ENCODE results near the gene CHCHD5.
"Not testable (repeated sequence)": the region's sequence is repeated elsewhere in the genome, so short reads cannot be mapped to it uniquely, and the experiment has no call there.

Gene CHCHD5

GRCh38 chr2:112588611-112589045 lies 4.2 kb downstream of the CHCHD5 start:
- no peak for DNase-seq (ENCODE audit: low spot score)

GRCh38 chr2:112591413-112591812 lies 7.0 kb downstream of the CHCHD5 start:
- DNase-seq (ENCODE audit: low spot score): no peak

GRCh38 chr2:112593736-112594135 lies 9.3 kb downstream of the CHCHD5 start:
- no peak for DNase-seq (ENCODE audit: low spot score)

DNA sequence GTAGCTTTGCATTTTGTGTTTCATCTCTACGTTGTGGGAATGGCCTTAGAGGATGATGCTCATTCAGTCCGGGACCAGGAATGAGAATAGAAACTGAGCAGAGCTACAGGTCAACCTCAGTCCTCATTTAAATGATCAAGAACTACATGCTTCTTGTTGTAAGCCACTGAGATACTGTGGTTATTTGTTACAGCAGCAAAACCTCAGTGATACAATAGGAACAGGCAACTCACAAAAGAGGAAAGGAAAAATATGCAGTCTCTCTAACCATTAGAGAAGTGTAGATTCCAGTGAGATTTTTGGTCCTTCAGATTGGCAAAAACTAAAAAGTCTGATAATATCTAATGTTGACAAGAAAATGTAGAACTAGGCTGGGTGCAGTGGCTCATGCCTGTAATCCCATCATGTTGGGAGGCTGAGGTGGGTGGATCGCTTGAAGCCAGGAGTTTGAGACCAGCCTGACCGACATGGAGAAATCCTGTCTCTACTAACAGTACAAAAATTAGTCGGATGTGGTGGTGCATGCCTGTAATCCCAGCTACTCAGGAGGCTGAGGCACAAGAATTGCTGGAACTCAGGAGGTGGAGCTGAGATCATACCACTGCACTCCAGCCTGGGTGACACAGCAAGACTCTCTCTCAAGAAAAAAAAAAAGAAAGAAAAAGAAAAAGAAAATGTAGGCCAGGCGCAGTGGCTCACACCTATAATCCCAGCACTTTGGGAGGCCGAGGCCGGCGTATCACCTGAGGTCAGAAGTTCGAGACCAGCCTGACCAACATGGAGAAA lies 13.3 kb downstream of the CHCHD5 start:
- DNase-seq (ENCODE audit: low spot score): no peak

DNA sequence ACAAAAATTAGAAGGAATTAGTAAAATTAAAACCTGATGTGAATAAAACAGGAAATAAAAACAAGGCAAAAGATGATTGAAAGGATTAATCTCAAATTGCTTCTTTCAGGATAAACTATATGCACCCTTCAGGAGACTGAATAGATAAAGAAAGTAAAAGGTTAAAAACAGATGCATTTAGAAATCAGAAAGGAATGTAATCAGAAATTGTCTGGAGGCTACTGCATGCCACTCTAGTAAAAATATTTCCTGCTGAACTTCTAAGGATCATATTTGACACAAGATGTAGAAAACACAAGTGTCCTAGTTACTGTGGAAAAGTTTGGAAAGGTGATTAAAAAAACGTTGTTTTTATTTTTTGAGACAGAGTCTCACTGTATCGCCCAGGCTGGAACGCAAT lies 16.2 kb downstream of the CHCHD5 start:
- DNase-seq (ENCODE audit: low spot score): no peak

DNA sequence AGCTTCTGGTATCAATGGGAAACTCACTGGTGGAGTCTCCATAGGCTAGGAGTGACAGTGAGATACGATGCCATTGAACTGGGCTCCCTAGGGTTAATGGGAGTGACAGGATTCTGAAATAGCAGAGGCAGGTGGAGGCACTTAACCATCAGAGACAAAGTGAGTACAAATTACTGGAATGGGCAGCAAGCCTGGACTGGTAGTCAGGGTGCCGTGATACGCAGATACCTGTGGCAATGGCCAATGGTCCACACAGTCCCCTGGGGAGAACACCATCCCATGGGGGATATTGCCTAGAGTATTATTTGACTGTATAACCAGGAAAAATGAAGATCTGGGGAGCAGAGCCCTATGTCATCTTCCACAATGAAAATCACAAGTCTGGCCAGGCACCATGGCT lies 17.3 kb downstream of the CHCHD5 start:
- no peak for DNase-seq (ENCODE audit: low spot score)

DNA sequence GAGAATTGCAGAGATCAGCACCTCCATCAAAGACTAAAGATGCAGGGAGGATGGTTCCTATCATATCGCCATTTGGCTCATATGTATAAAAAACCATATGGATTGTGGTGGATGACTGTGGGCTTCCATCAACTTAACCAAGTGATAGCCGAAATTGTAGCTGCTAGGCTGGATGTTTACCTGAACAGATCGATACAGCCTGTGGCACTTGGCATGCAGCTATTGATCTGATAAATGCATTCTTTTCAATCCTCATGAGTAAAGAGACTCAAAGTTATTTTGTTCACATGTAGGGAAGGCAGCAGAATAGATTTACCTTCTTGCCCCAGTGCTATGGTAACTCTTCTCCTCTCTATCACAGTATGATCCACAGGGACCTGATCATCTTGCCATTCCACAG lies 18.5 kb downstream of the CHCHD5 start:
- no peak for DNase-seq (ENCODE audit: low spot score)

- no peak for DNase-seq (ENCODE audit: low spot score)
These were observed 19.3 kb downstream of the CHCHD5 start for GRCh38 chr2:112603731-112604130.

GRCh38 chr2:112604952-112605351 lies 20.5 kb downstream of the CHCHD5 start:
- DNase-seq (ENCODE audit: low spot score): no peak

DNA sequence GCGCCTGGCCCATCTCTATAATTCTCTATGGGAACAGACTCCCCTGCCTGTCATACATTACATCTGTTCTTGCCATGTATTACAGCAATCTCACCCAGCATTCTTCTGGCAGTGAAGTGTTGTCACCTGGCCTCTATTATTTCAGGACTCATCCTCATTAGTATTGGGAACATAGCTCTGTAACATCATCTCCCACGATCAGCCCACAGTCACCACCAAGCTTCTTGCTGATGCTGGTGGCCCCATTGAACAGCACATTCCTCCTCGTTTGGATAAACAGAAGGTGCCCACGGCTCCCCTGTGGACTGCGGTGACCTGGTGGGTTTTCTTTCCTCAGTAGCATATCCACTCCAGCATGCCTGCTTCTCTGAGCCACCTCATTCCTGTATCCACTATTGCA lies 21.5 kb downstream of the CHCHD5 start:
- no peak for DNase-seq (ENCODE audit: low spot score)

- DNase-seq (ENCODE audit: low spot score): no peak
These were observed 22.1 kb downstream of the CHCHD5 start for GRCh38 chr2:112606547-112606946.

DNA sequence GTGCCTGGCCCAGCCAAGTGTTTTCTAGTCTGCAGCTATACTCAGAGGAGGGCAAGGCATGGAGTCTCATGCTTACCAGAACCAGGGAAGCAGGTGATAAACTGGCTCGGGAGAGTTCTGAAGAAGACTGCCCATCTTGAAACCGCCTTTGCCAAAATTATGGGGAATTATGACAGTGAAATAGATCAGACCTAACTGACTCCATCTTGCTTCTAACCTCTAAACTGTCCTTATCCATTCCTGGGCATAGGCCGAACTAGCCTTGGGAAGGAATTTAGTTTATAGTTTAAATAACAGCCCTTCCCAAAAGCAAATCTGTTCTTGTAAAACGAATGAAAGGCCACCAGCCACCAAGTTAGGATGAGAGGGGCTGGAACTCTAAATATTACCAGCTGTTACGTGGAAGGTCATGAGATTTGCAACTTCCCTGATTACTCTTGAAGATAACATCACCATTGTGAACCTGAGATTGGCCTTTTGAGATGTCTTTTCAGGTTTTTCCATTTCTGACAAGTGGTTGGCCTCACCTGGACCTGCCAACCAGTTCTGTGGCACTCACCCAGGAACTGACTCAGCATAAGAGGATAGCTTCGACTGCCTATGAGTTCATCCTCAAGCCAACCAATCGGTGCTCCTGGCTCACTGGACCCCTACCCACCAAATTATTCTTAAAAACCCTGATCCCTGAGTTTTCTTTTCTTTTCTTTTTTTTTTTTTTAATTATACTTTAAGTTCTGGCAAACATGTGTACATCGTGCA lies 23.4 kb downstream of the CHCHD5 start:
- no peak for DNase-seq (ENCODE audit: low spot score)

DNA sequence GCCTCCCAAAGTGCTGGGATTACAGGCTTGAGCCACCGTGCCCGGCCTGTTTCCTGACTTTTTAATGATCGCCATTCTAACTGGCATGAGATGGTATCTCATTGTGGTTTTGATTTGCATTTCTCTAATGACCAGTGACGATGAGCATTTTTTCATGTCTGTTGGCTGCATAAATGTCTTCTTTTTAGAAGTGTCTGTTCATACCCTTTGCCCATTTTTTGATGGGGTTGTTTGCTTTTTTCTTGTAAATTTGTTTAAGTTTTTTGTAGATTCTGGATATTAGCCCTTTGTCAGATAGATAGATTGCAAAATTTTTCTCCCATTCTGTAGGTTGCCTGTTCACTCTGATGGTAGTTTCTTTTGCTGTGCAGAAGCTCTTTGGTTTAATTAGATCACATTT lies 24.9 kb downstream of the CHCHD5 start:
- DNase-seq (ENCODE audit: low spot score): not testable (repeated sequence)

- not testable (repeated sequence) for DNase-seq (ENCODE audit: low spot score)
These were observed 27.9 kb downstream of the CHCHD5 start for GRCh38 chr2:112612283-112612682.

- no peak for DNase-seq (ENCODE audit: low spot score)
These were observed 29.9 kb downstream of the CHCHD5 start for GRCh38 chr2:112614201-112614840.

DNA sequence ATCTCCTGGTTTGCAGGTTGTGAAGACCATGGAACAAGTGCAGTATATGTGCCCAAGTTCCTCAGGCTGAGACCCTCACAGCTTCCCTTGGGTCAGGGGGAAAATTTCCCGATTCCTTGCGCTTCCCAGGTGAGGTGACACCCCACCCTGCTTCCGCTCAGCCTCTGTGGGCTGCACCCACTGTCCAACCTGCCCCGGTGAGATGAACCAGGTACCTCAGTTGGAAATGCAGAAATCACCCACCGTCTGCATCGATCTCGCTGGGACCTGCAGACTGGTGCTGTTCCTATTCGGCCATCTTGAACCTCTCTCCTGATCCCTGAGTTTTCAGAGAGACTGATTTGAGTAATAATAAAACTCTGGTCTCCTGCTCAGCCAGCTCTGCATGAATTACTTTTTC lies 30.6 kb downstream of the CHCHD5 start:
- no peak for DNase-seq (ENCODE audit: low spot score)

DNA sequence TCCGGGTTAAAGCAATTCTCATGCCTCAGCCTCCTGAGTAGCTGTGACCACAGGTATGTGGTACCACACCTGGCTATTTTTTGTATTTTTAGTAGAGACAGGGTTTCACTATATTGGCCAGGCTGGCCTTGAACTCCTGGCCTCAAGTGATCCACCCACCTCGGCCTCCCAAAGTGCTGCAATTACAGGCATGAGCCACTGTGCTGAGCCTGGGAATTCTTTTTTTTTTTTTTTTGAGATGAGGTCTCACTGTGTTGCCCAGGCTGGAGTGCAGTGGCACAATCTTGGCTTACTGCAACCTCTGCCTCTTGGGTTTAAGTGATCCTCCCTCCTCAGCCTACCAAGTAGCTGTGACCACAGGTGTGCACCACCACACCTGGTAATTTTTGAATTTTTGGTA lies 31.4 kb downstream of the CHCHD5 start:
- DNase-seq (ENCODE audit: low spot score): not testable (repeated sequence)

GRCh38 chr2:112618383-112618782 lies 34.0 kb downstream of the CHCHD5 start:
- no peak for DNase-seq (ENCODE audit: low spot score)

GRCh38 chr2:112621790-112622527 lies 37.5 kb downstream of the CHCHD5 start:
- no peak for DNase-seq (ENCODE audit: low spot score)

DNA sequence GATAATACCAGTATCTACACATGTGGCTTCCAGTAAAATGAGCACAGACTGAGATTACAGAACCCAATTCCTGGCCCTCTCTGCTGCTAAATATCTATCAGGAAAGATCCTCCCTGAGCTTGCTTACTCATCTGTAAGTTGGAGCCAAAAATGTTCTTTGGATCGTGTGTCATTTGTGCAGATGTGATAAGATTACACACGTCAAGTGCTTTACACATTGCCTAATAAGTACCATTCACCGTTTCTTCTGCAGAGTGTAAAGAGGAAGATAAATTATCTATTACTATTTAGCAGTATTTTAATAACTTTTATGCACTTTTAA lies 38.1 kb downstream of the CHCHD5 start:
- DNase-seq (ENCODE audit: low spot score): no peak

GRCh38 chr2:112623913-112624777 lies 39.7 kb downstream of the CHCHD5 start:
- DNase-seq (ENCODE audit: low spot score): peak; percentile 43
